IPS-18a (cell line): ENCODE results near the gene BBX.

Source experiments
- H3K27ac ChIP-seq: one replicate; pipeline ENCODE4 v1.5.1; 2013; ENCODE audit warnings: low read length
- H3K27me3 ChIP-seq: one replicate; pipeline ENCODE4 v1.6.1; 2013; ENCODE audit warnings: mild to moderate bottlenecking, low read length; ENCODE audit not compliant: control insufficient read depth, insufficient read depth
- H3K36me3 ChIP-seq: one replicate; pipeline ENCODE4 v1.6.1; 2013; ENCODE audit warnings: low read depth, low read length; ENCODE audit not compliant: control insufficient read depth
- H3K4me1 ChIP-seq: one replicate; pipeline ENCODE4 v1.6.1; 2013; ENCODE audit warnings: low read depth, low read length; ENCODE audit not compliant: control insufficient read depth
- H3K4me3 ChIP-seq: one replicate; pipeline ENCODE4 v1.5.1; 2013; ENCODE audit warnings: low read length
- H3K9ac ChIP-seq: one replicate; pipeline ENCODE4 v1.6.1; 2013; ENCODE audit warnings: mild to moderate bottlenecking, low read length, moderate library complexity
- H3K9me3 ChIP-seq: one replicate; pipeline ENCODE4 v1.6.1; 2013; ENCODE audit warnings: low read depth, low read length; ENCODE audit not compliant: control insufficient read depth

Gene BBX

DNA sequence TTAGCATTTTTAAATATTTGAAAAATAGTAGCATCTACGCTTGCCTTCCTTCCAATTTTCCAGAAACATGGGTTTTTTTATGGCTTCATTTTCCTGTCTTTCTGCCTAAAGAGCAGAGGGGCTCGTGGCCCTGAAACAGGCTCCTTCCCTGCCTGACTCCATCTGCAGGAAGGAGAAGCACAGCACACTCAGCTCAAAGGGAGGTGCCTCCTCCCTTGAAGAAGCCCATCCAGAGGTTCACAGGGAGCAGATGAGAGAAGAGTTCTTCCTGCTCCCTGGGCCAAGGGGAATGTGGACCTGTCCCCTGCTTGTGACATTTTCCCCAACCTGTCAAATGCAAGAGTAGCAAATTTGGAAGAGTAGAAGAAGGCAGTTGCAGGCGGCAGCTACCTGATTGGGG, 55.8 kb downstream of the BBX start:
- Histone ChIP-seq H3K27me3 (no peaks in the 10 kb centered on the region), H3K4me1 (peaks cover 22% of the 10 kb centered on the region), H3K4me3 (no peak overlapping the region), H3K27ac (no peak overlapping the region), H3K36me3 (no peaks in the 10 kb centered on the region), H3K9me3 (no peaks in the 10 kb centered on the region), H3K9ac (no peak overlapping the region)

DNA sequence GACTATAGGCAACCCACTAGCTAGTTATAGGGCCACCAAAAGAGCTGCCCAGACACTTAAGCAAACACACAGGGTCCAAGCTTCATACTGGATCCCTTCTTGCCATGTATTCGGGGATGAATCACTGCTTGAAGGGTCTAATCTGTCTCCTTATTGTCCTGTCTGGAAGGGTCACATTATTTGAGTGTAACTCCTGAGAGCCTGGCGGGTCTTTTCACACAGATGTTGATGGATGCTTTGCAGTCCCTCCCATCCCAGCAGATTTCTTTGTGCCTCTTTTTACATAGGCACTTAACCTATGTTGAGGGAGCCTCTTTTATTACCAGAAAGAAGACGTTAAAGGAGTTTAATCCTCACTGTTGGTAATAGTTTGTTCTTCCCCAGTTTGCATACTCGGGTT, 56.6 kb downstream of the BBX start:
- Histone ChIP-seq H3K4me3 (no peak overlapping the region), H3K4me1 (peaks cover 22% of the 10 kb centered on the region), H3K9me3 (no peaks in the 10 kb centered on the region), H3K27me3 (no peaks in the 10 kb centered on the region), H3K9ac (no peak overlapping the region), H3K27ac (no peak overlapping the region), H3K36me3 (no peaks in the 10 kb centered on the region)

DNA sequence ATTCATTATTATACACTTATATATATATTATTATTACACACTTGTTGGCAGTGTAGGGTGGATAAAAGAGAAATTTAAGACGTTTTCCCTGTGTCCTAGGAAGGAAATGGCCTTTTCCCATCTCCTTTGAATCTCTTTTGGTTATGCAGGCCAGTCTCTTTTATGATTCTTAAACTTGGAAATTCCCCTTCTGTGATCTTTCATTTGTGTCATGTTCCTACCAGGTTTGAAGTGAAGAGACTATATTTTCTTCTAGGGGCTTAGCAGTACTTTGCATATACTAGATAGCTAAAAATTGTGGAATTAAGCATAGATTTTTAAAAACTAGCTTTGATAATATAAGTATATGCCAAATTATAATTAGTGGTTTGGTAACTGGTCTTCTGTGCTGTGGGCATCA, 58.5 kb downstream of the BBX start:
- Histone ChIP-seq H3K9ac (no peak overlapping the region), H3K9me3 (no peaks in the 10 kb centered on the region), H3K4me3 (no peak overlapping the region), H3K36me3 (no peaks in the 10 kb centered on the region), H3K4me1 (peaks cover 22% of the 10 kb centered on the region), H3K27me3 (no peaks in the 10 kb centered on the region), H3K27ac (no peak overlapping the region)

DNA sequence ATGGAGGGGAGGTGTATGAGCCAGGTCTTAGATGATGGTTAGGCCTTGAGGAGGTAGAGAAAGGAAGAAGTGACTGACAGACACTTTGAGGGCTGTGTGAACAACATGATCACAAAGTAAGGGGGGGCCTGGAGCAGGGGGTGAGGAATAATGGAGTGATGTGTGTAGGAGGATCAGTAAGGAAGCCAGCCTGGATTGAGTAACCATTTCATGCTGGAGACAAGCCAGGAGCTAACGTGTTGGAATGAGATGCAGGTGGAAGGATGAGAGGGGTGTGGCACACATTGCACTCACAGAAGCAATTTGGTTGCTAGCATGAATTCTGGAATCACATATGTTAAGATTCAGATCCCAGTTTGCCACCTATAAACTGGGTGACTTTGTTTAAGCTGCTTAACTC, 65.5 kb downstream of the BBX start:
- Histone ChIP-seq H3K36me3 (no peaks in the 10 kb centered on the region), H3K9me3 (no peaks in the 10 kb centered on the region), H3K4me3 (no peak overlapping the region), H3K27me3 (no peaks in the 10 kb centered on the region), H3K4me1 (no peaks in the 10 kb centered on the region), H3K27ac (no peak overlapping the region), H3K9ac (no peak overlapping the region)

DNA sequence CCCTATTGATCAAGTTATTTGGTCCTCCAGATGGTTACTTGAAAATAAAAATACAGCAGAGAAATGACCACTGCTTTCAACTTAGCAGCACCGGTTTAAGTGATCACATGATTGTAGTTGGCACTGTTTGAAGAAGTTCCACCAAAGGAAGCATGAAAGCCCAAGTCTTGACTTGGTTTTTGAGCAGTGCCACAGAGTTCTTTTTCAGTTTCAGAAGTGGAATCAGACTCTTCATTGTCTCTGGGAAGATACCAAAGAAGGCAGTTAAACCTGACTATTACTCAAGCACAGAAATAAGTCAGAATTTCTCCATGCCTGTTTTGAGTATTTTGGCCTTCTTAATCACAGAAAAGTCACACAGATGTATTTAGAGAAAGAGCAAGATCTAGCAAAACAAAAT, 66.7 kb downstream of the BBX start:
- Histone ChIP-seq H3K27me3 (no peaks in the 10 kb centered on the region), H3K36me3 (no peaks in the 10 kb centered on the region), H3K9ac (no peak overlapping the region), H3K4me3 (no peak overlapping the region), H3K27ac (no peak overlapping the region), H3K9me3 (no peaks in the 10 kb centered on the region), H3K4me1 (no peaks in the 10 kb centered on the region)

DNA sequence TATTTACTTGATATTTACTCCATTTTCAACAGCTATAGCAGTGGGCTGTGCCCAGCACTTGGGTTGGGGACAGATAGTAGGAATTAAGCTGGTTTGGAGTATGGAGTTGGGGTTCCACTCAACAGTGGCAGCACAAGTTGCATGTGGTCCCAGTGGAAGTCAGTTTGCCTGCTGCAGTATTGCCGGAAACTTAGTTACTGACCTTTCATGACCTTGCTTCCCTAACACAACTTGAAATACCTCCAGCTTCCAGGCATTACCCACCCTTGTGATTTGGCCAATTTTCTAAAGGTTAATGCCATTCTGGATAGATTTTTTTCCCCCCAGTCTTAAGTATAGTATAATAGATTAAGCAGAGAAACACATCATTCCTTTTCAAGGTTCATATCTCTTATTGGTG, 68.0 kb downstream of the BBX start:
- H3K4me1 ChIP-seq = no peaks in the 10 kb centered on the region
- no peak overlapping the region for H3K9ac ChIP-seq
- H3K4me3 ChIP-seq = no peak overlapping the region
- no peaks in the 10 kb centered on the region for H3K9me3 ChIP-seq
- H3K27me3 ChIP-seq = no peaks in the 10 kb centered on the region
- no peak overlapping the region for H3K27ac ChIP-seq
- no peaks in the 10 kb centered on the region for H3K36me3 ChIP-seq

DNA sequence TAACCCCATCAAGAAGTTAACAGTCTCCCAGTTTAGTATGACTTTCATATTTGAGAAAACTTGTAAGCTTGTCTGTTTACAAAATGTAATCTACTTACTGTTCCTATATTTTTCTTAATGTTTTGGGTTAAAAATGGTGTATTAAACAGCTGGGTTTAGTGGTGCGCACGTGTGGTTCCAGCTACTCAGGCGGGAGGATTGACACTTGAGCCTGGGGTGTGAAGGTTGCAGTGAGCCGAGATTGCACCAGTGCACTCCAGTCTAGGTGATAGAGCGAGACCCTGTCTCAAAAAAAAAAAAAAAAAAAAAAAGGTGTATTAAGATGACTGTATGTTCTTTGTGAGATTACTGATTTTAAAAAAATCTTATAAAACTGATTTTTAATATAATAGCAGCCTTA, 69.3 kb downstream of the BBX start:
- Histone ChIP-seq H3K4me1 (peaks cover 9% of the 10 kb centered on the region), H3K4me3 (no peak overlapping the region), H3K9me3 (no peaks in the 10 kb centered on the region)

DNA sequence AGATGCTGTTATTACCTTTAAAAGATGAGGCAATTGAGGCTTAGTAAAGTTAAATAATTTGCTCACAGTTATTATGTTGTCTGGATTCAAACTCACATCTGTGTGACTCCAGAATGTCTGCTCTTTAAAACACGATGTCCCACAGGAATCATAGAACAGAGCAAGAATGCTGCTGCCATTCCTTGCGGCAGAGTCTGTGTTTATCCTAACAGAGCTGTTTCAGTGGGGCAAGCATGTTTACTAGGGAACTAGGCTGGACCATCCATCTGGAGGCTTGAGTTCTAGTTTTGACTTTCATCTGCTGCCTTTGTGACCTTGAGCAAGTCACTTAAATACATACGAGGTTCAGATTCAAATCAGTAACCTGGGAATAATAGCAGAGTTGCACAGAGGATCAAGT, 72.1 kb downstream of the BBX start:
- Histone ChIP-seq H3K27me3 (no peaks in the 10 kb centered on the region), H3K9ac (no peak overlapping the region), H3K4me1 (peaks cover 34% of the 10 kb centered on the region), H3K36me3 (no peaks in the 10 kb centered on the region), H3K4me3 (no peak overlapping the region), H3K27ac (no peak overlapping the region), H3K9me3 (no peaks in the 10 kb centered on the region)

More for the DNA sequence above, 69.3 kb downstream of the BBX start:
- Histone ChIP-seq H3K27ac (no peak overlapping the region), H3K9ac (no peak overlapping the region), H3K36me3 (no peaks in the 10 kb centered on the region), H3K27me3 (no peaks in the 10 kb centered on the region)

DNA sequence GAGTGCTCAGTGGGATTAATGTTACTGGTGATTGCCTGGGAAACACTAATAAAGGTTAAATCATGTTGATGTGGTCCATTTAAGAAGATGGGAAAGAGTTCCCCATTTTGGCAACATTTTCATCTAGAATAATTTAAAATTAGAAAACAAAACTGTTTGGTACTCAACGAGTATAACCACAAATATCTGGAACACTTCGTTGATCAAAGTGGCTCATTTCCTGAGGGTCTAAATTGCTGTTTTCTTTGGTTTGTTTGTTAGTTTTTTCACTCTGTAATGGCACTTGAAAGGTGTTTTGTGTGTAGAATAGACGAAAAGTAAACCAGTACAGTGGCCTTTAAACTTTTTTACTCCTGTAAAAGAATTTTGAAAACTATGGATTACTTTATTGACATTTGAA, 73.9 kb downstream of the BBX start:
- no peak overlapping the region for H3K27ac ChIP-seq
- no peak overlapping the region for H3K4me3 ChIP-seq
- no peaks in the 10 kb centered on the region for H3K9me3 ChIP-seq
- peaks cover 40% of the 10 kb centered on the region for H3K4me1 ChIP-seq
- H3K36me3 ChIP-seq = no peaks in the 10 kb centered on the region
- no peaks in the 10 kb centered on the region for H3K27me3 ChIP-seq
- H3K9ac ChIP-seq = no peak overlapping the region

DNA sequence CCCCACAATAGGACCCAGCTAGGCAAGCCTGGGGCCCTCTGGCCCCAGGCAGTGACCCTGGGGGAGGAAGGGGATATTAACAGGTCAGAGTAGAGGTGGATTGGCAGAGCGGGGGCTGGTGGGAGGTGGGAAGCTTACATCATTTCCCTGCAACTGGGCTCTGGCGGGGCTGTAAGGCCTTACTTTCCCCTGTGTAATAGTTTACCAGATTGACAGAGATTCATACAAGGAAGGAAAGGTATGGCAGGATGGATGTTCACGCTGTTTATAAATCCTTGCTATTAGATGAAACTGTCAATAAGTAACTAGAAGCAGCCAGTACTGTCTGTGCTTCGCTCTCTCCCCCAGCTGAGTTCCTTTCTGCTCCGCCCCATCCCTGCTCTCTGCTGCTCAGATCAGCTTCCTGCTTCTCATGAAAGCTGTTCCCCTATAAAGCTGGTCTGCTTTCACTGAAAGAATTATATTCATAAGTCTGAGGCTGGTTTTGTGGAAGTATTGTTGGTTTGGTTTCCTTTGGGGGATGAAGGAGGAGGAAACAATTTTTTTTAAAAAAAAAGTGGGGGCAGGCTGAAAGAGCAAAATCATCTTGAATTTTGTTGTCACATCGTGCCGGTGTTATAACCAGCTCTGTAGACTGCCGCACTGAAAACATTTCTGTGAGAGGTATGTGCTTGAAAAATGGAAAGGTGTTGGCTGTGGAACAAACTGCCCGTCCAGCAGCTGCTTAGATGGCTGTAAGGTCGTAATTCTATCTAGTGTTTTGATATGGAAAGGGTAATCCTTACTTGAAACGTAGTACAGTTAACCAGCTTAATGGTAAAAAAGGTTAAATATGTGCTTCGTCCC, 76.4 kb downstream of the BBX start:
- Histone ChIP-seq H3K9ac (peak overlapping the region; percentile 65), H3K27ac (peak overlapping the region; percentile 89), H3K4me3 (peak overlapping the region; percentile 49), H3K9me3 (no peaks in the 10 kb centered on the region), H3K4me1 (peaks cover 40% of the 10 kb centered on the region), H3K27me3 (no peaks in the 10 kb centered on the region), H3K36me3 (no peaks in the 10 kb centered on the region)

DNA sequence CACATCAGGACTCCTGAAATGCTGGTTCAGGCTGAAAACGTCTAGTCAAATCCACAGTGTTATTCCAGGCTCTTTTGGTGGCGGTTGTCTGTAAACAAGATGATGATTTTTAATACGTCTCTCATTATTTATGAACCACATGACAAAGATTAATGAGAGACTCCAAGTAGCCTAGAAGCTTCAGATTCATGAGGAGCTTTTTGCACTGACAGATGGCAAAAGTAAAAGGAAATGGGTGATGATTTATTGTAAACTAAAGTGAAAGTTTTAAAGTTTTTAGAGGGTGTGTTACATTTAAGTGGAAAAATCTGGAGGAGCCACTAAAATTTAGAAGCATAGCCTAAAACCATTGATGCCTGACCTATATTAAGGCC, 77.0 kb downstream of the BBX start:
- Histone ChIP-seq H3K4me3 (no peak overlapping the region), H3K36me3 (no peaks in the 10 kb centered on the region), H3K9ac (peak overlapping the region; percentile 65), H3K27me3 (no peaks in the 10 kb centered on the region), H3K4me1 (peaks cover 40% of the 10 kb centered on the region), H3K27ac (peak overlapping the region; percentile 89), H3K9me3 (no peaks in the 10 kb centered on the region)

DNA sequence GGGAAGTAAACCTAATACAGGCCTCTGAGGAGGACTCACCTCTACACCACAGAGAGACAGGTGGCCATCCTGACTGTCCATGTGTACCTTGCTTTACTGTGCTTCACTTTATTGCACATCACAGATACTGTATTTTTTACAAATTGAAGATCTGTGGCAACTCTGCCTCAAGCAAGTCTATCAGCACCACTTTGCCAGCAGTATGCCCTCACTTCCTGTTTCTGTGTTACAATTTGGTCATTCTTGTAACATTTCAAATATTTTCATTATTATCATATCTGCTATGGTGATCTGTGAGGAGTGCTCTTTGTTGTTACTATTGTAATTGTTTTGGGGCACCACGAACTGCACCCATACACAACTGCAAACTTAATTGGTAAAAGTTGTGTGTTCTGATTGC, 78.0 kb downstream of the BBX start:
- no peak overlapping the region for H3K9ac ChIP-seq
- peak overlapping the region; percentile 38 for H3K27ac ChIP-seq
- H3K27me3 ChIP-seq = no peaks in the 10 kb centered on the region
- H3K9me3 ChIP-seq = no peaks in the 10 kb centered on the region
- no peak overlapping the region for H3K4me3 ChIP-seq
- no peaks in the 10 kb centered on the region for H3K36me3 ChIP-seq
- peaks cover 40% of the 10 kb centered on the region for H3K4me1 ChIP-seq
